ENCODE data around the gene PSMC5. TPM values are rescaled to one million over a fixed set of nuclear protein-coding genes. Genes with fewer than 3 reads are reported as not detected.

The PSMC5 gene
- total and polyA plus RNA-seq, 9 of the 15 experiments (the other 6 are each of a cell fraction or from before 2014, with no cell fraction given), result 89.2 to 393 (median 161) TPM

- peak; percentile 67; the same call in 1 of the 2 replicates for TF ChIP-seq JUN (IDR thresholded peaks at IDR 0.05; ENCODE audit: borderline replicate concordance, low read depth, low read length)
- TF ChIP-seq JUN (CRISPR knock-in tag; IDR thresholded peaks at IDR 0.05; ENCODE audit: borderline replicate concordance), result peak; percentile 92; the same call in 1 of the 2 replicates
- TF ChIP-seq MIER1 (IDR thresholded peaks at IDR 0.05; ENCODE audit: low read depth), result peak; percentile 77; the same call in 1 of the 2 replicates
- no peak for TF ChIP-seq ZNF507 (tag; conservative IDR thresholded peaks at IDR 0.05)
- no peak; a peak in 1 of 4 replicates for TF ChIP-seq MCM7 (IDR thresholded peaks at IDR 0.05)
- TF ChIP-seq NCOA2 (IDR thresholded peaks at IDR 0.05; ENCODE audit: partially characterized antibody in 2 of 2), result no peak
- TF ChIP-seq FIP1L1 (IDR thresholded peaks at IDR 0.05; ENCODE audit: low read depth, low read length, poor library complexity, severe bottlenecking), result peak; percentile 93
- TF ChIP-seq PKNOX1 (IDR thresholded peaks at IDR 0.05), result no peak
- no peak for TF ChIP-seq SRSF9 (IDR thresholded peaks at IDR 0.05; ENCODE audit: borderline replicate concordance, low read depth, low read length)
- TF ChIP-seq SIX5 (IDR thresholded peaks at IDR 0.05; ENCODE audit: borderline replicate concordance in 1 of 2, insufficient read depth in 1 of 2, low read depth in 1 of 2, low read length in 2 of 2), result peak; percentile 40 to 56; a peak in 2 of 4 replicates
- no peak for TF ChIP-seq TCFL5 (CRISPR knock-in tag; conservative IDR thresholded peaks at IDR 0.05)
- TF ChIP-seq ZNF764 (CRISPR knock-in tag; IDR thresholded peaks at IDR 0.05; ENCODE audit: low read depth), result no peak; the same call in 1 of the 2 replicates
- TF ChIP-seq GTF2A2 (tag; IDR thresholded peaks at IDR 0.05), result peak; percentile 75
- TF ChIP-seq BHLHE40 (IDR thresholded peaks at IDR 0.05; ENCODE audit: low read length), result peak; percentile 96
- peak; percentile 97 for TF ChIP-seq RNF2 (IDR thresholded peaks at IDR 0.05)
- peak; percentile 91 for TF ChIP-seq ZBTB12 (CRISPR knock-in tag; IDR thresholded peaks at IDR 0.05)
- no peak; the same call in 1 of the 2 replicates for TF ChIP-seq ZBTB26 (CRISPR knock-in tag; IDR thresholded peaks at IDR 0.05)
- TF ChIP-seq ETV6 (IDR thresholded peaks at IDR 0.05; ENCODE audit: borderline replicate concordance in 1 of 2, low read depth in 2 of 2, low read length in 1 of 2), result no peak
- TF ChIP-seq ETV6 (CRISPR knock-in tag; IDR thresholded peaks at IDR 0.05; ENCODE audit: borderline replicate concordance), result peak; percentile 99; the same call in 1 of the 2 replicates
- TF ChIP-seq ELK3 (CRISPR knock-in tag; IDR thresholded peaks at IDR 0.05), result no peak
- no peak for TF ChIP-seq SREBF2 (CRISPR knock-in tag; IDR thresholded peaks at IDR 0.05)
- TF ChIP-seq MYBL2 (IDR thresholded peaks at IDR 0.05; ENCODE audit: low read depth), result peak; percentile 8; the same call in 1 of the 2 replicates
- TF ChIP-seq MYBL2 (CRISPR knock-in tag; IDR thresholded peaks at IDR 0.05; ENCODE audit: borderline replicate concordance), result no peak
- no peak for TF ChIP-seq SNIP1 (IDR thresholded peaks at IDR 0.05; ENCODE audit: low read depth)
Measured at GRCh38 chr17:63848834-63849689, 21.8 kb downstream of the PSMC5 start (continued).

All from K562 (cell line).